Measurements from ENCODE around the gene OSBPL5. TPM values are rescaled to one million over a fixed set of nuclear protein-coding genes. Genes with fewer than 3 reads are reported as not detected.

Gene OSBPL5
- total RNA-seq, 1 experiment from 2014 or later = 115 TPM

- H3K9me3 Mint-ChIP-seq (ENCODE audit: unreplicated experiment) = no peaks in the 10 kb centered on the region
- ChIA-PET CTCF (no interaction called here), POLR2A (interaction anchor here (0.7 to 2.0 kb wide), 2 partner anchors 27 to 42 kb away, joined by 3 to 11 read pairs; no protein-coding TSS in a partner anchor)
- H3K4me3 Mint-ChIP-seq (ENCODE audit: unreplicated experiment) = peak overlapping the region; percentile 75
- DNase-seq (ENCODE audit: unreplicated experiment) = no peak
- intact Hi-C loops (cut with micrococcal nuclease) = loop anchor here (5.0 kb wide), 1 partner anchor 44 kb away; no protein-coding TSS in a partner anchor
- H3K36me3 Mint-ChIP-seq (ENCODE audit: insufficient read depth, unreplicated experiment) = no peaks in the 10 kb centered on the region
- TF ChIP-seq CTCF (IDR thresholded peaks at IDR 0.05; ENCODE audit: unreplicated experiment) = no peak
- no peaks in the 10 kb centered on the region for H3K27me3 Mint-ChIP-seq (ENCODE audit: insufficient read depth, unreplicated experiment)
- peaks cover 18% of the 10 kb centered on the region for H3K4me1 Mint-ChIP-seq (ENCODE audit: insufficient read depth, unreplicated experiment)
- no peak overlapping the region for H3K27ac Mint-ChIP-seq (ENCODE audit: low read depth, unreplicated experiment)
- BruUV-seq (replicated peaks) = no TSS peak
Observed at GRCh38 chr11:3166268-3167142, 1.4 kb upstream of the OSBPL5 start.

GRCh38 chr11:3165916-3166267 is 782 bp upstream of the OSBPL5 start:
- POLR2A ChIA-PET = interaction anchor here (0.7 to 2.0 kb wide), 3 partner anchors 26 to 175 kb away, joined by 3 to 11 read pairs (median 3); no protein-coding TSS in a partner anchor
- CTCF ChIA-PET = no interaction called here
- Mint-ChIP-seq H3K9me3 (ENCODE audit: unreplicated experiment) (no peaks in the 10 kb centered on the region), H3K36me3 (ENCODE audit: insufficient read depth, unreplicated experiment) (no peaks in the 10 kb centered on the region), H3K4me3 (ENCODE audit: unreplicated experiment) (peak overlapping the region; percentile 75), H3K27ac (ENCODE audit: low read depth, unreplicated experiment) (peak overlapping the region; percentile 6), H3K27me3 (ENCODE audit: insufficient read depth, unreplicated experiment) (no peaks in the 10 kb centered on the region), H3K4me1 (ENCODE audit: insufficient read depth, unreplicated experiment) (peaks cover 20% of the 10 kb centered on the region)
- no peak for DNase-seq (ENCODE audit: unreplicated experiment)
- TF ChIP-seq CTCF (IDR thresholded peaks at IDR 0.05; ENCODE audit: unreplicated experiment) = no peak
- no TSS peak for BruUV-seq (replicated peaks)
- intact Hi-C loops (cut with micrococcal nuclease) = loop anchor here (5.0 kb wide), 1 partner anchor 44 kb away; no protein-coding TSS in a partner anchor

GRCh38 chr11:3164552-3165151 is 458 bp downstream of the OSBPL5 start:
- no peak overlapping the region for H3K27ac Mint-ChIP-seq (ENCODE audit: low read depth, unreplicated experiment)
- H3K4me1 Mint-ChIP-seq (ENCODE audit: insufficient read depth, unreplicated experiment) = peaks cover 15% of the 10 kb centered on the region
- peak overlapping the region; percentile 75 for H3K4me3 Mint-ChIP-seq (ENCODE audit: unreplicated experiment)
- DNase-seq (ENCODE audit: unreplicated experiment) = no peak
- ChIA-PET CTCF (no interaction called here), POLR2A (interaction anchor here (1.2 to 2.0 kb wide), 2 partner anchors 40 to 215 kb away, joined by 3 to 11 read pairs; partner anchors contain the start of gene ZNF195)
- H3K27me3 Mint-ChIP-seq (ENCODE audit: insufficient read depth, unreplicated experiment) = no peaks in the 10 kb centered on the region
- BruUV-seq (replicated peaks) = no TSS peak
- no peaks in the 10 kb centered on the region for H3K36me3 Mint-ChIP-seq (ENCODE audit: insufficient read depth, unreplicated experiment)
- no peak for TF ChIP-seq CTCF (IDR thresholded peaks at IDR 0.05; ENCODE audit: unreplicated experiment)
- H3K9me3 Mint-ChIP-seq (ENCODE audit: unreplicated experiment) = no peaks in the 10 kb centered on the region
- intact Hi-C loops (cut with micrococcal nuclease) = loop anchor here (5.0 kb wide), 1 partner anchor 42 kb away; no protein-coding TSS in a partner anchor

DNA sequence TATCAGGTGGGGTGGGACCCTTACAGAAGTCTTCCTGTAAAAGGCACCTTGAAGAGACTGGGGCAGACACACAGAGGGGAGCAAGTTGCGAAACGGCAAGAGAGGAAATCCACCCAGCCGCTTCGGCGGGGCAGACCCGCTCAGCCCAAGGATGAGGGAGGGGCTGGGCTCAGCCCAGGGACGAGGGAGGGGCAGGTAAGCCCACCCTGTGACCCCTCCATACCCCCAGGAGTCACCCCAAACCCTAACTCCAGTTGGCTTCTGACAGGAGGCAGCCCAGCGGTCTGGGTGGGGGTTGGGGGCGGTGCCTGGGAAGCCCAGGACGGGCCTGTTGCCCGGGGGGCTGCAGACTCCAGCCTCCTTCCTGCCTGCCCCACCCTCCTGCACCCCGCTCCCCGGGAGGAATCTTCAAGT is 965 bp downstream of the OSBPL5 start:
- H3K36me3 Mint-ChIP-seq (ENCODE audit: insufficient read depth, unreplicated experiment) = no peaks in the 10 kb centered on the region
- intact Hi-C loops (cut with micrococcal nuclease) = no loop called here
- no TSS peak for BruUV-seq (replicated peaks)
- no peak for DNase-seq (ENCODE audit: unreplicated experiment)
- peak overlapping the region; percentile 75 for H3K4me3 Mint-ChIP-seq (ENCODE audit: unreplicated experiment)
- no peak for TF ChIP-seq CTCF (IDR thresholded peaks at IDR 0.05; ENCODE audit: unreplicated experiment)
- ChIA-PET POLR2A (interaction anchor here (1.2 to 2.0 kb wide), 2 partner anchors 40 to 54 kb away, joined by 3 to 11 read pairs; no protein-coding TSS in a partner anchor), CTCF (no interaction called here)
- no peaks in the 10 kb centered on the region for H3K9me3 Mint-ChIP-seq (ENCODE audit: unreplicated experiment)
- no peaks in the 10 kb centered on the region for H3K27me3 Mint-ChIP-seq (ENCODE audit: insufficient read depth, unreplicated experiment)
- H3K4me1 Mint-ChIP-seq (ENCODE audit: insufficient read depth, unreplicated experiment) = peaks cover 19% of the 10 kb centered on the region
- no peak overlapping the region for H3K27ac Mint-ChIP-seq (ENCODE audit: low read depth, unreplicated experiment)

Measured in MCF 10A (cell line).